HCT116 (cell line): ENCODE data around the gene FAM120A. TPM values are rescaled to one million over a fixed set of nuclear protein-coding genes. Genes with fewer than 3 reads are reported as not detected.

Source experiments
- ATAC-seq: fragments of 200-7000 bp; cut with Tn5 transposase; 2 replicates; pipeline ENCODE4 v1.9.1; 2020; ENCODE audit warnings: mild to moderate bottlenecking, moderate library complexity
- BruUV-seq: library from RNA; stranded (reverse); fragments of 400-500 nt; replicated peaks from 2 replicates; lab custom pipeline; 2021; lab: Mats Ljungman, UMichigan
- CTCF ChIA-PET: fragments of 300-600 bp; sonication (Branson Sonifier 250); formaldehyde crosslinking; loops from one replicate; lab custom pipeline; 2021; ENCODE audit warnings: antibody characterized with exemption; lab: Charles Lee
- POLR2A ChIA-PET: fragments of 300-600, 350-600 bp; sonication (Branson Sonifier 250); formaldehyde crosslinking; loops from one replicate; lab custom pipeline; 2021; ENCODE audit warnings: antibody characterized with exemption; lab: Charles Lee
- RAD21 ChIA-PET, 2 experiments: fragments of 300-600 bp; sonication (Branson Sonifier 250); formaldehyde crosslinking; loops; one replicate each; lab custom pipeline; 2023; ENCODE audit warnings: low total read pairs in 2 of 2; ENCODE audit not compliant: uncharacterized antibody in 2 of 2, unreplicated experiment in 2 of 2, low non-redundant PET in 1 of 2; lab: Charles Lee
- DNase-seq: peaks from one replicate; pipeline ENCODE4 v3.0.0-alpha.2; 2010; ENCODE audit warnings: low read depth, low spot score
- H2AFZ ChIP-seq: fragments of 200-600 bp; shearing (Covaris generic), sonication (generic); 2 replicates; pipeline ENCODE4 v1.6.1; 2017; ENCODE audit warnings: low read depth, mixed run types, mixed read lengths, antibody characterized with exemption, low read length; ENCODE audit not compliant: poor library complexity, severe bottlenecking
- H3K27ac ChIP-seq: 2 replicates; pipeline ENCODE4 v1.5.1; 2012; ENCODE audit warnings: low read depth, low read length
- H3K27me3 ChIP-seq: fragments of 200-600 bp; sonication (generic); 2 replicates; pipeline ENCODE4 v1.6.1; 2016; ENCODE audit warnings: mixed run types, low read length, mixed read lengths; ENCODE audit not compliant: insufficient read depth
- H3K36me3 ChIP-seq, 2 experiments: fragments of 200-500 bp in 1 of 2; fragments of 200-600 bp in 1 of 2; sonication (Bioruptor generic) in 1 of 2; sonication (generic) in 1 of 2; 2 replicates each; pipeline versions ENCODE4 v1.5.1 to v1.6.1; 2014 to 2016; ENCODE audit warnings: low read length in 2 of 2, inconsistent platforms in 1 of 2, mixed read lengths in 1 of 2, mixed run types in 1 of 2; ENCODE audit not compliant: insufficient read depth in 2 of 2, control insufficient read depth in 1 of 2
- H3K4me1 ChIP-seq, 2 experiments: fragments of 200-600 bp in 1 of 2; sonication (generic) in 1 of 2; 2 replicates each; pipeline versions ENCODE4 v1.5.1 to v1.6.1; 2012 to 2017; ENCODE audit warnings: low read length in 2 of 2, inconsistent platforms in 1 of 2, mild to moderate bottlenecking in 1 of 2, mixed read lengths in 1 of 2, mixed run types in 1 of 2, moderate library complexity in 1 of 2; ENCODE audit not compliant: insufficient read depth in 2 of 2, control insufficient read depth in 1 of 2
- H3K4me2 ChIP-seq: fragments of 200-600 bp; sonication (generic); 2 replicates; pipeline ENCODE4 v1.6.1; 2017; ENCODE audit warnings: mixed run types, low read length, mixed read lengths
- H3K4me3 ChIP-seq, 2 experiments: fragments of 200-600 bp in 1 of 2; sonication (generic) in 1 of 2; replicated peaks in 1 of 2; 2 replicates each; pipeline ENCODE4 v1.5.1; 2011 to 2016; ENCODE audit warnings: low read length in 2 of 2, control low read depth in 1 of 2, low read depth in 1 of 2, mild to moderate bottlenecking in 1 of 2, mixed read lengths in 1 of 2, mixed run types in 1 of 2
- H3K79me2 ChIP-seq: fragments of 200-600 bp; sonication (generic); 2 replicates; pipeline ENCODE4 v1.6.1; 2017; ENCODE audit warnings: mild to moderate bottlenecking, mixed run types, low read length, moderate library complexity, mixed read lengths; ENCODE audit not compliant: insufficient read depth
- H3K9ac ChIP-seq: fragments of 200-600 bp; sonication (generic); 2 replicates; pipeline ENCODE4 v1.6.1; 2016; ENCODE audit warnings: low read length, mixed read lengths
- H3K9me2 ChIP-seq: fragments of 200-600 bp; sonication (generic), shearing (Covaris generic); 2 replicates; pipeline ENCODE4 v1.6.1; 2017; ENCODE audit warnings: mixed run types, mild to moderate bottlenecking, moderate library complexity; ENCODE audit not compliant: insufficient read depth
- H3K9me3 ChIP-seq, 2 experiments: fragments of 200-500 bp in 1 of 2; fragments of 200-600 bp in 1 of 2; sonication (Bioruptor generic) in 1 of 2; sonication (generic) in 1 of 2; 2 replicates each; pipeline ENCODE4 v1.6.1; 2014 to 2017; ENCODE audit warnings: low read length in 2 of 2, mixed read lengths in 2 of 2, inconsistent platforms in 1 of 2, low read depth in 1 of 2, mild to moderate bottlenecking in 1 of 2, mixed run types in 1 of 2, moderate library complexity in 1 of 2; ENCODE audit not compliant: control insufficient read depth in 1 of 2, insufficient read depth in 1 of 2
- H4K20me1 ChIP-seq: fragments of 200-600 bp; sonication (generic), shearing (Covaris generic); 2 replicates; pipeline ENCODE4 v1.6.1; 2017; ENCODE audit warnings: mixed run types, mild to moderate bottlenecking, moderate library complexity; ENCODE audit not compliant: insufficient read depth
- CEBPB ChIP-seq: IDR thresholded peaks from 2 replicates; pipeline ENCODE4 v1.6.1; 2012; ENCODE audit warnings: low read depth
- EGR1 ChIP-seq: IDR thresholded peaks from 2 replicates; pipeline ENCODE4 v1.6.1; 2012; ENCODE audit warnings: low read depth
- EZH2phosphoT487 ChIP-seq: fragments of 200-600 bp; IDR thresholded peaks from 2 replicates; pipeline ENCODE4 v1.6.1; 2018; ENCODE audit warnings: antibody characterized with exemption, borderline replicate concordance
- RAD21 ChIP-seq: IDR thresholded peaks from 2 replicates; pipeline ENCODE4 v1.6.1; 2012; ENCODE audit warnings: low read depth, mild to moderate bottlenecking
- SP1 ChIP-seq: IDR thresholded peaks from 2 replicates; pipeline ENCODE4 v1.6.1; 2012; ENCODE audit warnings: low read depth
- TCF7L2 ChIP-seq: IDR thresholded peaks from 2 replicates; pipeline ENCODE4 v1.7.0; 2011; ENCODE audit warnings: borderline replicate concordance, inconsistent platforms; ENCODE audit not compliant: insufficient read depth, insufficient read length; ENCODE audit errors: extremely low read depth
- YY1 ChIP-seq: IDR thresholded peaks from 2 replicates; pipeline ENCODE4 v1.6.1; 2011; ENCODE audit warnings: low read length, low read depth, moderate library complexity, mild to moderate bottlenecking; ENCODE audit not compliant: insufficient replicate concordance; ENCODE audit errors: extremely low read depth
- ZBTB33 ChIP-seq: IDR thresholded peaks from 2 replicates; pipeline ENCODE4 v1.6.1; 2011; ENCODE audit warnings: mild to moderate bottlenecking, low read length, moderate library complexity; ENCODE audit not compliant: insufficient replicate concordance; ENCODE audit errors: extremely low read depth
- ZNF274 ChIP-seq: fragments of 200-500 bp; sonication (Bioruptor generic); IDR thresholded peaks from 2 replicates; pipeline ENCODE4 v1.6.1; 2014; ENCODE audit warnings: mild to moderate bottlenecking, low read depth, low read length, inconsistent platforms
- intact Hi-C: fragments of 100-400 bp; cut with micrococcal nuclease; formaldehyde crosslinking; loops from 2 replicates; pipeline ENCODE4 v1.10.0; 2022
- total RNA-seq: library from RNA; stranded (reverse); gene quantifications from one replicate; pipeline ENCODE4 v1.2.1, GENCODE V29; 2021; ENCODE audit not compliant: unreplicated experiment
- TF ChIP-seq, protein P1 (sequence below): IDR thresholded peaks from 2 replicates; pipeline ENCODE4 v1.6.1; 2012; ENCODE audit warnings: low read depth
- TF ChIP-seq, protein P2 (sequence below): IDR thresholded peaks from 2 replicates; pipeline ENCODE4 v1.6.1; 2012

FAM120A gene
- total RNA-seq, 1 experiment from 2014 or later = 122 TPM

DNA sequence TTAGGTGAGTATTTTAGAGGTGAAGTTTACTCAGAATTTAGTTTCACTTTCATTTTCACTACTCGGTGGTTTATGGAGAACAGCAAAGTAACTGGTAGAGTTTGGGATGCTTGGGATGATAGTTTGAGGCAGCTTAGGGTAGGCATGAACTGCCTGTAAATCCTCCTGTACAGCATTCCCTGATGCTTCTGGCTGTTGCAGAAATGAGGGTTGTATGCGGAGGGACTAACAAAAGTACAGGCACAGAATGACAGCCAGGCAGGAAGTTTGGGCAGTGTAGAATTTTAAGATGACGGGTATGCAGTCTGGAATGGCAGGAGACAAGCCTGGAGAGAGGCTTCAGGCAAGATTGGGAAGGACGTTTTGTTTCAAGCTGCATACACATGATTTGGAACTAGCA is 49.9 kb downstream of the FAM120A start:
- ChIA-PET CTCF (interaction anchor here (0.9 kb wide), 1 partner anchor 65 kb away, joined by 3 read pairs; no protein-coding TSS in a partner anchor), POLR2A (no interaction called here), RAD21 (no interaction called here)
- Histone ChIP-seq H3K9me2 (no peaks in the 10 kb centered on the region), H3K27ac (no peak overlapping the region), H3K27me3 (no peaks in the 10 kb centered on the region), H2AFZ (no peak overlapping the region), H3K36me3 (peaks cover 25 to 38% of the 10 kb centered on the region in 2 experiments; a peak in 3 of 4 replicates), H3K4me2 (no peak overlapping the region), H3K4me3 (no peak overlapping the region), H3K9ac (no peak overlapping the region), H3K9me3 (no peaks in the 10 kb centered on the region), H4K20me1 (no peaks in the 10 kb centered on the region; the same call in 1 of the 2 replicates), H3K79me2 (peaks cover 71% of the 10 kb centered on the region), H3K4me1 (peaks cover 0 to 3% of the 10 kb centered on the region in 2 experiments; a peak in 1 of 4 replicates)
- DNase-seq = no peak
- no TSS peak for BruUV-seq
- intact Hi-C loops = no loop called here
- no peak for ATAC-seq
- TF ChIP-seq ZBTB33 = no peak
- TF ChIP-seq ZNF274 = no peak
- no peak for TF ChIP-seq EGR1
- no peak for TF ChIP-seq TCF7L2
- TF ChIP-seq, protein P1, sequence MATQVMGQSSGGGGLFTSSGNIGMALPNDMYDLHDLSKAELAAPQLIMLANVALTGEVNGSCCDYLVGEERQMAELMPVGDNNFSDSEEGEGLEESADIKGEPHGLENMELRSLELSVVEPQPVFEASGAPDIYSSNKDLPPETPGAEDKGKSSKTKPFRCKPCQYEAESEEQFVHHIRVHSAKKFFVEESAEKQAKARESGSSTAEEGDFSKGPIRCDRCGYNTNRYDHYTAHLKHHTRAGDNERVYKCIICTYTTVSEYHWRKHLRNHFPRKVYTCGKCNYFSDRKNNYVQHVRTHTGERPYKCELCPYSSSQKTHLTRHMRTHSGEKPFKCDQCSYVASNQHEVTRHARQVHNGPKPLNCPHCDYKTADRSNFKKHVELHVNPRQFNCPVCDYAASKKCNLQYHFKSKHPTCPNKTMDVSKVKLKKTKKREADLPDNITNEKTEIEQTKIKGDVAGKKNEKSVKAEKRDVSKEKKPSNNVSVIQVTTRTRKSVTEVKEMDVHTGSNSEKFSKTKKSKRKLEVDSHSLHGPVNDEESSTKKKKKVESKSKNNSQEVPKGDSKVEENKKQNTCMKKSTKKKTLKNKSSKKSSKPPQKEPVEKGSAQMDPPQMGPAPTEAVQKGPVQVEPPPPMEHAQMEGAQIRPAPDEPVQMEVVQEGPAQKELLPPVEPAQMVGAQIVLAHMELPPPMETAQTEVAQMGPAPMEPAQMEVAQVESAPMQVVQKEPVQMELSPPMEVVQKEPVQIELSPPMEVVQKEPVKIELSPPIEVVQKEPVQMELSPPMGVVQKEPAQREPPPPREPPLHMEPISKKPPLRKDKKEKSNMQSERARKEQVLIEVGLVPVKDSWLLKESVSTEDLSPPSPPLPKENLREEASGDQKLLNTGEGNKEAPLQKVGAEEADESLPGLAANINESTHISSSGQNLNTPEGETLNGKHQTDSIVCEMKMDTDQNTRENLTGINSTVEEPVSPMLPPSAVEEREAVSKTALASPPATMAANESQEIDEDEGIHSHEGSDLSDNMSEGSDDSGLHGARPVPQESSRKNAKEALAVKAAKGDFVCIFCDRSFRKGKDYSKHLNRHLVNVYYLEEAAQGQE = no peak
- TF ChIP-seq CEBPB = no peak
- no peak for TF ChIP-seq SP1
- TF ChIP-seq, protein P2, sequence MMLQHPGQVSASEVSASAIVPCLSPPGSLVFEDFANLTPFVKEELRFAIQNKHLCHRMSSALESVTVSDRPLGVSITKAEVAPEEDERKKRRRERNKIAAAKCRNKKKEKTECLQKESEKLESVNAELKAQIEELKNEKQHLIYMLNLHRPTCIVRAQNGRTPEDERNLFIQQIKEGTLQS = no peak
- TF ChIP-seq EZH2phosphoT487 = no peak
- no peak for TF ChIP-seq RAD21
- TF ChIP-seq YY1 = no peak
